K562 (cell line): Measurements from ENCODE around the gene KIAA2012. TPM values are rescaled to one million over a fixed set of nuclear protein-coding genes. Genes with fewer than 3 reads are reported as not detected.
A peak's percentile ranks its signal among the peaks of the same experiment; 100 is the strongest.

Experiments
- ATAC-seq: fragments of 200-7000 bp; cut with Tn5 transposase; 3 replicates; pipeline ENCODE4 v1.9.1; 2020; ENCODE audit warnings: moderate library complexity
- BruUV-seq: library from RNA; stranded (reverse); fragments of 400-500 nt; replicated peaks from 2 replicates; lab custom pipeline; 2021; lab: Mats Ljungman, UMichigan
- CTCF ChIA-PET: fragments of 300-600 bp; formaldehyde crosslinking; extraction: SDS; loops from one replicate; lab custom pipeline; 2021; ENCODE audit warnings: low intra/inter-chr PET ratio; lab: Yijun Ruan, JAX
- POLR2A ChIA-PET: fragments of 300-600, 350-650 bp; sonication (Branson Sonifier 250); formaldehyde crosslinking; extraction: SDS; loops from one replicate; lab custom pipeline; 2021; ENCODE audit warnings: antibody characterized with exemption, inconsistent platforms; lab: Yijun Ruan, JAX
- DNase-seq, 4 experiments: peaks; one replicate each; pipeline versions ENCODE4 v3.0.0 to v3.0.0-alpha.2; 2011 to 2018; ENCODE audit warnings: low spot score in 3 of 4, mixed read lengths in 3 of 4; ENCODE audit errors: extremely low read depth in 1 of 4
- FAIRE-seq: peaks from 2 replicates; lab custom pipeline; 2011; peaks lifted over from hg19 to GRCh38; lab: Jason Lieb, UNC
- H2AFZ ChIP-seq: 2 replicates; pipeline ENCODE4 v1.6.0; 2011; ENCODE audit warnings: low read depth, low read length, control low read depth, inconsistent platforms
- H3K27ac ChIP-seq: fragments of 200-600 bp; 3 replicates; pipeline ENCODE4 v1.8.0; 2011; ENCODE audit warnings: low read depth, mild to moderate bottlenecking, control low read depth, inconsistent platforms, low read length, moderate library complexity, mixed read lengths; ENCODE audit errors: extremely low read depth
- H3K27me3 ChIP-seq, 2 experiments: fragments of 300-600 bp in 1 of 2; 2 replicates in 1 of 2; 3 replicates in 1 of 2; pipeline versions ENCODE4 v1.6.0 to v1.8.0; 2011; ENCODE audit warnings: inconsistent platforms in 2 of 2, low read length in 2 of 2, mild to moderate bottlenecking in 1 of 2, mixed read lengths in 1 of 2, moderate library complexity in 1 of 2; ENCODE audit not compliant: control insufficient read depth in 2 of 2, insufficient read depth in 2 of 2
- H3K36me3 ChIP-seq: fragments of 300-600 bp; 3 replicates; pipeline ENCODE4 v1.8.0; 2011; ENCODE audit warnings: mild to moderate bottlenecking, low read length, inconsistent platforms; ENCODE audit not compliant: control insufficient read depth, insufficient read depth
- H3K4me1 ChIP-seq, 2 experiments: fragments of 200-600 bp in 1 of 2; replicated peaks in 1 of 2; 2 replicates in 1 of 2; 3 replicates in 1 of 2; pipeline versions ENCODE4 v1.5.1 to v1.8.0; 2011; ENCODE audit warnings: inconsistent platforms in 2 of 2, low read length in 2 of 2, mild to moderate bottlenecking in 1 of 2, mixed read lengths in 1 of 2, moderate library complexity in 1 of 2; ENCODE audit not compliant: control insufficient read depth in 2 of 2, insufficient read depth in 2 of 2
- H3K4me2 ChIP-seq: 2 replicates; pipeline ENCODE4 v1.6.1; 2011; ENCODE audit warnings: low read length, control low read depth, inconsistent platforms, mixed read lengths; ENCODE audit not compliant: insufficient read depth
- H3K4me3 ChIP-seq: fragments of 200-600 bp; sonication (generic), shearing (Covaris generic); 2 replicates; pipeline ENCODE4 v1.5.1; 2016; ENCODE audit warnings: control low read depth, inconsistent platforms
- H3K79me2 ChIP-seq: fragments of 200-600 bp; 3 replicates; pipeline ENCODE4 v1.8.0; 2011; ENCODE audit warnings: low read length, inconsistent platforms; ENCODE audit not compliant: control insufficient read depth, insufficient read depth
- H3K9ac ChIP-seq, 2 experiments: 2 replicates each; pipeline versions ENCODE4 v1.6.0 to v1.6.1; 2011; ENCODE audit warnings: low read depth in 2 of 2, low read length in 2 of 2, control low read depth in 1 of 2, inconsistent platforms in 1 of 2, mild to moderate bottlenecking in 1 of 2, mixed read lengths in 1 of 2; ENCODE audit not compliant: insufficient read depth in 1 of 2
- H3K9me1 ChIP-seq: one replicate; pipeline ENCODE4 v1.6.0; 2011; ENCODE audit warnings: inconsistent platforms, mild to moderate bottlenecking, low read length, moderate library complexity; ENCODE audit not compliant: control insufficient read depth, insufficient read depth
- H3K9me3 ChIP-seq: replicated peaks from 2 replicates; pipeline ENCODE4 v1.5.1; 2011; ENCODE audit warnings: low read depth, low read length, inconsistent platforms; ENCODE audit not compliant: control insufficient read depth, insufficient read depth
- H4K20me1 ChIP-seq: replicated peaks from 2 replicates; pipeline ENCODE4 v1.6.1; 2011; ENCODE audit warnings: low read length, inconsistent platforms, mixed read lengths; ENCODE audit not compliant: control insufficient read depth, insufficient read depth
- CHD4 ChIP-seq: fragments of 200-600 bp; sonication (generic); IDR thresholded peaks from 3 replicates; pipeline ENCODE4 v1.6.1; 2012; ENCODE audit warnings: low read depth, mild to moderate bottlenecking, mixed read lengths, low read length, inconsistent platforms; ENCODE audit not compliant: insufficient read depth, insufficient replicate concordance, poor library complexity, severe bottlenecking
- ETV6 ChIP-seq, 3 experiments: fragments of 150-350 bp in 1 of 3; sonication (generic) in 1 of 3; formaldehyde crosslinking in 1 of 3; IDR thresholded peaks; 2 replicates each; pipeline versions ENCODE4 v1.6.1 to v1.8.0; 2014 to 2022; ENCODE audit warnings: borderline replicate concordance in 2 of 3, low read depth in 2 of 3, antibody characterized with exemption in 1 of 3, low read length in 1 of 3, mild to moderate bottlenecking in 1 of 3, missing genetic modification reagents in 1 of 3
- GATAD2A ChIP-seq: fragments of 450-650 bp; IDR thresholded peaks from 2 replicates; pipeline ENCODE4 v1.6.1; 2017
- MAFF ChIP-seq: IDR thresholded peaks from 2 replicates; pipeline ENCODE4 v1.6.1; 2012; ENCODE audit warnings: low read length, improper control_type of control experiment
- PRMT5 ChIP-seq: sonication (generic); formaldehyde crosslinking; IDR thresholded peaks from 2 replicates; pipeline ENCODE4 v1.5.0; 2020; ENCODE audit warnings: missing genetic modification reagents
- SETDB1 ChIP-seq: IDR thresholded peaks from one replicate; pipeline ENCODE4 v1.6.1; 2012; ENCODE audit warnings: low read length, control low read depth, inconsistent platforms
- SREBF1 ChIP-seq: fragments of 150-350 bp; IDR thresholded peaks from 2 replicates; pipeline ENCODE4 v1.6.1; 2014; ENCODE audit warnings: antibody characterized with exemption, low read depth, low read length, borderline replicate concordance
- SRSF3 ChIP-seq: fragments of 200-400 bp; formaldehyde crosslinking; IDR thresholded peaks from 2 replicates; pipeline ENCODE4 v1.6.1; 2016; ENCODE audit warnings: mild to moderate bottlenecking, low read length, moderate library complexity; ENCODE audit not compliant: insufficient read depth
- TAF9B ChIP-seq: fragments of 450-650 bp; IDR thresholded peaks from 2 replicates; pipeline ENCODE4 v1.6.1; 2018; ENCODE audit warnings: mild to moderate bottlenecking; ENCODE audit not compliant: partially characterized antibody
- USF2 ChIP-seq: sonication (generic); formaldehyde crosslinking; IDR thresholded peaks from 2 replicates; pipeline ENCODE4 v1.5.0; 2020; ENCODE audit warnings: missing genetic modification reagents
- ZNF133 ChIP-seq: fragments of 250-450 bp; sonication (Bioruptor Pico); IDR thresholded peaks from 2 replicates; pipeline ENCODE4 v1.4.0; 2020; ENCODE audit warnings: mild to moderate bottlenecking
- ZZZ3 ChIP-seq: fragments of 450-650 bp; IDR thresholded peaks from 2 replicates; pipeline ENCODE4 v1.6.1; 2016; ENCODE audit warnings: antibody characterized with exemption, mild to moderate bottlenecking, moderate library complexity
- WGBS: fragments of 100-300 bp; shearing (Covaris generic); methylation state at CpG from one replicate; pipeline ENCODE4 v1.1.6; 2016; ENCODE audit warnings: low coverage, mixed read lengths; ENCODE audit not compliant: insufficient coverage; ENCODE audit errors: missing lambda C conversion rate; 5-methylcytosine and 5-hydroxymethylcytosine counted together
- in situ Hi-C: fragments of 300-500 bp; cut with MboI; formaldehyde crosslinking; loops from 4 replicates; pipeline ENCODE4 v1.15.0; 2018; ENCODE audit warnings: inconsistent platforms, mixed read lengths
- intact Hi-C: fragments of 100-400 bp; cut with micrococcal nuclease; formaldehyde crosslinking; loops from 2 replicates; pipeline ENCODE4 v1.14.2; 2022
- polyA plus RNA-seq, 8 experiments: library from polyadenylated mRNA; depleted of rRNA in 4 of 8; stranded (reverse) in 5 of 8; unstranded in 3 of 8; fragments of >200 nt; fragmentation: Nextera tagmentation in 2 of 8; fragmentation: Illumina TruSeq in 1 of 8; extraction: Ambion mirVana in 2 of 8; extraction: Trizol in 1 of 8; gene quantifications; 2 replicates each; pipeline versions ENCODE4 v1.2.1 to v1.2.3, GENCODE V29; 2011 to 2014; ENCODE audit warnings: inconsistent platforms in 1 of 8, missing spikeins in 1 of 8
- total RNA-seq, 7 experiments: library from RNA; depleted of rRNA in 6 of 7; stranded (reverse); fragments of >200 nt in 6 of 7; fragmentation: Illumina TruSeq in 2 of 7; extraction: Trizol in 2 of 7; gene quantifications; 2 replicates each; pipeline versions ENCODE4 v1.2.1 to v1.2.3, GENCODE V29; 2011 to 2021; ENCODE audit warnings: low replicate concordance in 1 of 7
- TF ChIP-seq, protein P1 (sequence below): fragments of 250-450 bp; sonication (Bioruptor Pico); IDR thresholded peaks from 2 replicates; pipeline ENCODE4 v1.8.0; 2021; ENCODE audit warnings: borderline replicate concordance, mild to moderate bottlenecking, moderate library complexity; ENCODE audit not compliant: poor library complexity, severe bottlenecking

The KIAA2012 gene
- total and polyA plus RNA-seq, 9 of the 15 experiments (the other 6 are each of a cell fraction or from before 2014, with no cell fraction given) = not detected

- no peak overlapping the region for H3K9ac ChIP-seq
- H3K9me1 ChIP-seq = no peaks in the 10 kb centered on the region
- no peaks in the 10 kb centered on the region; the same call in none of the 2 replicates for H3K9me3 ChIP-seq
- H3K4me2 ChIP-seq = no peak overlapping the region
- no peaks in the 10 kb centered on the region for H3K36me3 ChIP-seq
- H3K79me2 ChIP-seq = no peaks in the 10 kb centered on the region
- no peaks in the 10 kb centered on the region for H4K20me1 ChIP-seq
- CTCF ChIA-PET = no interaction called here
- no peak overlapping the region for H3K4me3 ChIP-seq
- DNase-seq (no peak), FAIRE-seq (no peak), ATAC-seq (no peak)
- POLR2A ChIA-PET = no interaction called here
- no TSS peak for BruUV-seq
- no peak overlapping the region for H2AFZ ChIP-seq
- WGBS = 17% methylated on average over 17 of the region's 19 CpGs
- in situ Hi-C loops = no loop called here
- TF ChIP-seq USF2 (peak; percentile 29; the same call in 1 of the 2 replicates), SETDB1 (no peak)
- H3K27ac ChIP-seq = no peak overlapping the region
- H3K4me1 ChIP-seq = no peaks in the 10 kb centered on the region
- H3K27me3 ChIP-seq = peaks cover 2 to 10% of the 10 kb centered on the region in 2 experiments; a peak in 2 of 5 replicates
- intact Hi-C loops = no loop called here
Observed at GRCh38 chr2:202122980-202123720, 50.1 kb downstream of the KIAA2012 start.

DNA sequence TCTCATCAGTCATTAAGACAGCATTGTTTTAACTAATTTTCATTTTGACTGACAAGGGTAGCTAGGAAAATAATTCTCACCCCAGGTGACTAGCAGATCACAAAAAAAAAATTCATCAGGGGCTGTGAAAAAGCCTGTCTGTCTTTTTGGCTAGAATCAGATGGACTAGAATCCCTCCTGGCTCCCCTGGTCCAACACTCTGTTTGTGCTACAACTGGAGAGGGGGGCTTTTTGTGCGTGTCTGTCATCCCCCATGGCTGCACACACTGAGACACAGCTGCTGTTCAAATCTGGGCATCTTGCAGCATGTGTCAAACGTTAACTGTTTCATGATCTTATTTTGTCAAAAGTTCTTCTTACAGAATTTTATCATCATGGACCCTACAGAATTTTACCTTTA lies 51.2 kb downstream of the KIAA2012 start:
- WGBS = 0% methylated on average over 2 of the region's 2 CpGs
- TF ChIP-seq PRMT5 (CRISPR knock-in tag) = no peak
- no peak for TF ChIP-seq SRSF3
- no peak for TF ChIP-seq SREBF1
- TF ChIP-seq ETV6 (IDR thresholded peaks at IDR 0.05; ENCODE audit: borderline replicate concordance in 1 of 2, low read depth in 2 of 2, low read length in 1 of 2) = no peak
- no peak for TF ChIP-seq ETV6 (CRISPR knock-in tag; IDR thresholded peaks at IDR 0.05; ENCODE audit: borderline replicate concordance)
- TF ChIP-seq TAF9B = no peak
- TF ChIP-seq, protein P1, sequence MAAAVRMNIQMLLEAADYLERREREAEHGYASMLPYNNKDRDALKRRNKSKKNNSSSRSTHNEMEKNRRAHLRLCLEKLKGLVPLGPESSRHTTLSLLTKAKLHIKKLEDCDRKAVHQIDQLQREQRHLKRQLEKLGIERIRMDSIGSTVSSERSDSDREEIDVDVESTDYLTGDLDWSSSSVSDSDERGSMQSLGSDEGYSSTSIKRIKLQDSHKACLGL = no peak
- no peak for TF ChIP-seq ZNF133
- TF ChIP-seq GATAD2A = no peak
- no peak for TF ChIP-seq CHD4
- no peak for TF ChIP-seq MAFF
- no peak for TF ChIP-seq ZZZ3
- Histone ChIP-seq H3K4me3 (no peak overlapping the region), H3K27me3 (peaks cover 2 to 15% of the 10 kb centered on the region in 2 experiments; a peak in 2 of 5 replicates), H3K9ac (no peak overlapping the region), H3K36me3 (no peaks in the 10 kb centered on the region), H3K4me2 (no peak overlapping the region), H3K27ac (no peak overlapping the region), H3K9me3 (no peaks in the 10 kb centered on the region; the same call in none of the 2 replicates), H2AFZ (no peak overlapping the region), H4K20me1 (no peaks in the 10 kb centered on the region), H3K79me2 (no peaks in the 10 kb centered on the region), H3K9me1 (no peaks in the 10 kb centered on the region), H3K4me1 (no peaks in the 10 kb centered on the region)
- in situ Hi-C loops = no loop called here
- intact Hi-C loops = no loop called here
- DNase-seq = no peak
- ATAC-seq = no peak
- no peak for FAIRE-seq
- BruUV-seq = no TSS peak
- ChIA-PET CTCF (no interaction called here), POLR2A (interaction anchor here (0.6 to 1.0 kb wide), 2 partner anchors 12 to 84 kb away, joined by 3 to 4 read pairs; no protein-coding TSS in a partner anchor)
